WERI-Rb-1 (cell line): ENCODE results near the gene SNX8.

Source experiments
- DNase-seq: peaks from one replicate; pipeline ENCODE4 v3.0.0-alpha.2; 2020
- H3K27ac ChIP-seq: fragments of 250-450 bp; sonication (Bioruptor Pico); 2 replicates; pipeline ENCODE4 v1.5.1; 2020; ENCODE audit warnings: mild to moderate bottlenecking, moderate library complexity
- H3K27me3 ChIP-seq: fragments of 250-450 bp; sonication (Bioruptor Pico); 2 replicates; pipeline ENCODE4 v1.5.1; 2021; ENCODE audit warnings: mild to moderate bottlenecking, low read depth, moderate library complexity; ENCODE audit not compliant: insufficient read depth, severe bottlenecking
- H3K36me3 ChIP-seq: fragments of 250-450 bp; sonication (Bioruptor Pico); 2 replicates; pipeline ENCODE4 v1.5.1; 2020; ENCODE audit warnings: mild to moderate bottlenecking, moderate library complexity
- H3K4me3 ChIP-seq: 2 replicates; pipeline ENCODE4 v1.5.1; 2011; ENCODE audit warnings: low read depth, mild to moderate bottlenecking, control low read depth, low read length
- H3K9me3 ChIP-seq: fragments of 250-450 bp; sonication (Bioruptor Pico); 2 replicates; pipeline ENCODE4 v1.5.1; 2021; ENCODE audit warnings: mild to moderate bottlenecking, moderate library complexity; ENCODE audit not compliant: severe bottlenecking
- CTCF ChIP-seq: IDR thresholded peaks from 2 replicates; pipeline ENCODE4 v1.5.1; 2011; ENCODE audit warnings: low read depth, mild to moderate bottlenecking, control low read depth, inconsistent platforms, low read length

Gene SNX8

GRCh38 chr7:2289111-2289586 lies 25.1 kb downstream of the SNX8 start:
- Histone ChIP-seq H3K27ac (no peak overlapping the region), H3K27me3 (no peaks in the 10 kb centered on the region), H3K36me3 (no peaks in the 10 kb centered on the region), H3K4me3 (no peak overlapping the region), H3K9me3 (no peaks in the 10 kb centered on the region)
- DNase-seq: no peak
- no peak for TF ChIP-seq CTCF

- no peaks in the 10 kb centered on the region for H3K9me3 ChIP-seq
- TF ChIP-seq CTCF: no peak
- no peaks in the 10 kb centered on the region for H3K27me3 ChIP-seq
- no peak for DNase-seq
- H3K4me3 ChIP-seq: no peak overlapping the region
- H3K36me3 ChIP-seq: no peaks in the 10 kb centered on the region
- H3K27ac ChIP-seq: no peak overlapping the region
These were observed 25.7 kb downstream of the SNX8 start for GRCh38 chr7:2288503-2288902.

GRCh38 chr7:2287745-2288144 lies 26.5 kb downstream of the SNX8 start:
- Histone ChIP-seq H3K27me3 (no peaks in the 10 kb centered on the region), H3K36me3 (no peaks in the 10 kb centered on the region), H3K27ac (no peak overlapping the region), H3K9me3 (no peaks in the 10 kb centered on the region), H3K4me3 (no peak overlapping the region)
- TF ChIP-seq CTCF: no peak
- DNase-seq: no peak

GRCh38 chr7:2283074-2283473 lies 31.2 kb downstream of the SNX8 start:
- Histone ChIP-seq H3K4me3 (no peak overlapping the region), H3K9me3 (no peaks in the 10 kb centered on the region), H3K27me3 (no peaks in the 10 kb centered on the region), H3K36me3 (no peaks in the 10 kb centered on the region), H3K27ac (no peak overlapping the region)
- DNase-seq: no peak
- no peak for TF ChIP-seq CTCF

GRCh38 chr7:2282185-2282751 lies 32.0 kb downstream of the SNX8 start:
- H3K36me3 ChIP-seq: no peaks in the 10 kb centered on the region
- no peak overlapping the region for H3K4me3 ChIP-seq
- no peak for DNase-seq
- H3K27me3 ChIP-seq: no peaks in the 10 kb centered on the region
- TF ChIP-seq CTCF: no peak
- no peaks in the 10 kb centered on the region for H3K9me3 ChIP-seq
- H3K27ac ChIP-seq: no peak overlapping the region

DNA sequence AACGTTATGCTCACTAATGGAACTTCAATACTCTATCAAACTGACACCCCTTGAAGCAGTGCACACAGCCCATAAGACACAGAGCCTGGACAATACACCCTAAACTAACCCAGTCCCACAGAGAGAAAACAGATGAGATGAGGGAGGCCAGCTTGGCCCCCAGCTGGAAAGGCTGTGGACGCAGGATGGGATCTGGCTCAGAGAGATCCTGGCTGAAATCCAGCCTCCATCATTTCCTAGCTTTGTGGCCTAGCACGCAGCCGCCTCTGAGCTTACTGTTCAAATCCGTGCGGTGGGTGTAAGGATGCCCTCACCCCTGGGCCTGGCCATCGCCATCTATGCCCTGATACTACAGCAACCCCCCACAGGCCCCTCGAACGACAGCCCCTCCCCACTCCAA lies 32.7 kb downstream of the SNX8 start:
- Histone ChIP-seq H3K9me3 (no peaks in the 10 kb centered on the region), H3K36me3 (no peaks in the 10 kb centered on the region), H3K27ac (no peak overlapping the region), H3K27me3 (no peaks in the 10 kb centered on the region), H3K4me3 (no peak overlapping the region)
- no peak for DNase-seq
- no peak for TF ChIP-seq CTCF
